Measurements from ENCODE around the gene IRAK4. TPM values are rescaled to one million over a fixed set of nuclear protein-coding genes. Genes with fewer than 3 reads are reported as not detected.
A peak's percentile ranks its signal among the peaks of the same experiment; 100 is the strongest.

The IRAK4 gene
- total RNA-seq, 1 donor from 2014 or later: 23.6 TPM

DNA sequence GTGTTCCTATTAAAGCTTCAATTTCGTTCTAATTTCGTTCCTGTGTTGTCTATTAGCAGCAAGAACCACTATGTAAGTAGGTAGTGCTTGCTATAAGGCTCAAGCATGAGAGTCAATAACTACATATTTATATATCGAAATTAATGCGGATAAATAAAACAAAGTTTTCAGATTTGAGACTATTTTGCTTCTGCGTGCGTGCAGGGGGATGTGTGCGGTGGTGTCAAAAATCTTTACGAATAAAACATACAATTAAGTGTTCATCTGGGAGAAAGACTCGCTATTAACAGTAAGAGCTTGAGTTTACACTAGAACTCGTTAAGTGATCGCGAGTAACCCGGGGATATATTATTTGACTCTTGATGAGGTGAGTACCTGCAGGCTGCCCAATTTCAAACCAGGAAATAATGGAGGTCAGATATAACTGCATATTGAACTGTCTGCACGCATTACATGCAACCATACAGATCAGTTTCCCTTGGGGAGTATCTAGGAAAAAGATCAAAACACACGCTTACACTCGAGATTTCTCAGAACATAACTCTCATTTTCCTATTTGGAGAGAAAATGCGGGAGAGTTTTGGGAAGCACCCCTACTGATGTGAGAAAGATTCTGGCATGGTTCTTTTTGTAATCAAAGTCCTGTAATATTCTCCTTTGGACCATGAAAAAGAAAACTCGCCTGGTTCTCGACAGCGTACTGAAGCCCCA is 46.6 kb downstream of the IRAK4 start:
- peak overlapping the region; percentile 61 for H3K27ac Mint-ChIP-seq
- Histone ChIP-seq H3K36me3 (peaks cover 9% of the 10 kb centered on the region), H3K79me2 (ENCODE audit: low read depth) (peaks cover 37% of the 10 kb centered on the region), H4K20me1 (ENCODE audit: low read depth) (no peaks in the 10 kb centered on the region), H3K9me3 (ENCODE audit: low read depth) (no peaks in the 10 kb centered on the region), H3F3A (ENCODE audit: low read depth) (peaks cover 18% of the 10 kb centered on the region), H3K27ac (peak overlapping the region; percentile 98), H3K27me3 (no peaks in the 10 kb centered on the region), H3K9ac (peak overlapping the region; percentile 94), H3K4me2 (peak overlapping the region; percentile 91), H3K4me1 (peaks cover 10% of the 10 kb centered on the region), H3K4me3 (peak overlapping the region; percentile 87), H2AFZ (replicated peaks) (peak overlapping the region; percentile 91)
- H3K4me1 Mint-ChIP-seq: peaks cover 22% of the 10 kb centered on the region
- peaks cover 8% of the 10 kb centered on the region for H3K36me3 Mint-ChIP-seq
- peak; percentile 13 for DNase-seq (ENCODE audit: low spot score)
- no peaks in the 10 kb centered on the region for H3K9me3 Mint-ChIP-seq
- peaks cover 3% of the 10 kb centered on the region for H3K27me3 Mint-ChIP-seq (ENCODE audit: insufficient read depth, low read depth)
- peak overlapping the region; percentile 100 for H3K4me3 Mint-ChIP-seq
- TF ChIP-seq, protein P1, sequence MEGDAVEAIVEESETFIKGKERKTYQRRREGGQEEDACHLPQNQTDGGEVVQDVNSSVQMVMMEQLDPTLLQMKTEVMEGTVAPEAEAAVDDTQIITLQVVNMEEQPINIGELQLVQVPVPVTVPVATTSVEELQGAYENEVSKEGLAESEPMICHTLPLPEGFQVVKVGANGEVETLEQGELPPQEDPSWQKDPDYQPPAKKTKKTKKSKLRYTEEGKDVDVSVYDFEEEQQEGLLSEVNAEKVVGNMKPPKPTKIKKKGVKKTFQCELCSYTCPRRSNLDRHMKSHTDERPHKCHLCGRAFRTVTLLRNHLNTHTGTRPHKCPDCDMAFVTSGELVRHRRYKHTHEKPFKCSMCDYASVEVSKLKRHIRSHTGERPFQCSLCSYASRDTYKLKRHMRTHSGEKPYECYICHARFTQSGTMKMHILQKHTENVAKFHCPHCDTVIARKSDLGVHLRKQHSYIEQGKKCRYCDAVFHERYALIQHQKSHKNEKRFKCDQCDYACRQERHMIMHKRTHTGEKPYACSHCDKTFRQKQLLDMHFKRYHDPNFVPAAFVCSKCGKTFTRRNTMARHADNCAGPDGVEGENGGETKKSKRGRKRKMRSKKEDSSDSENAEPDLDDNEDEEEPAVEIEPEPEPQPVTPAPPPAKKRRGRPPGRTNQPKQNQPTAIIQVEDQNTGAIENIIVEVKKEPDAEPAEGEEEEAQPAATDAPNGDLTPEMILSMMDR (IDR thresholded peaks at IDR 0.05): no peak
- TF ChIP-seq EZH2phosphoT487 (IDR thresholded peaks at IDR 0.05): no peak
- no peak for TF ChIP-seq EZH2 (IDR thresholded peaks at IDR 0.05)

DNA sequence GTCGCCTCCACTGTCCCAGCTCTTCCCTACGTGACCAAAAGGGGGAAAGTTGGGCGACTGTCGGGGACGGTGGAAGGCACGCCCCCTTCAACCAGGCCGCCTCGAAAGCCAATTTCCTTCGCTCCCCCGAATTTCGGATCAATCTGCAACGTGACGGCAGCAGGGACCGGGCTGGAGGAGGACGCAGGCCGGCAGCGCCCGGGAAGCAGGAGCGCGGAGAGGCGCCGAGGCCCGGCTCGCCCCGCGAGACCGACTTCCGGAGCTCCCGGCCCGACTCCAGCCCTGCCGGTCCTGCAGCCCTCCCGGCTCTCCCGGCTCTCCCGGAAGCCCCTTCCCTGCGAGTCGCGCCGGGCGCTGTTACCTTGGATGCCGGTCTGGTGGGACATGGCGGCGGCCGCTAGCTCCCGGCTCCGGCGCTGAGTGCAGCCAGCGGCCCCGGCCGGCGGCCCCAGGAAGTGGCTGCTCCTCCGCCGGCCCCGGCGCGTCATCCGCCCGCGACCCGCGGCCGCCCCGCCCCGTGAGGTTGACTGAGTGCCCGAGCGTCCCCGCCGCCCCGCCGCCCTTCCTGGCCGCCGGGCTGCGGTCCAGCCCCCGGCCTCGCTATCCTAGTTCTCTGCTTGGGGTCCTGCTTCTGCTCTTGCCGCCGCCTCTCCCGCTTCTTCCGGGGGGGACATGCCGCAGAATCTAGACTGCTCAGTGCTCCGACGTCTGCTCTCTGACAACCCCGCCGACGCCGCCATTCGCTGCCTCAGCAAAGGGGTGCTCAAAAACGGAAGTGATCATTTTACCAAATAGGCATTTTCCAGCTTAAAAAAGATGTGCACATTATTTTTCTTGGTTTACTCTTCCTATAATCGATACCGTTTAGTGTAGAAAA is 47.3 kb downstream of the IRAK4 start, which contains the start of gene TWF1:
Gene TWF1, minus strand, starts transcription at position 458 of the 877 bp plus-strand sequence. Its CDS starts 72 bp downstream, at position 386.
- Histone ChIP-seq H3K4me1 (peaks cover 10% of the 10 kb centered on the region), H2AFZ (replicated peaks) (peak within 1 kb of the TSS; percentile 94), H3K9ac (peak within 1 kb of the TSS; percentile 94), H3K27me3 (no peaks in the 10 kb centered on the region), H3K79me2 (ENCODE audit: low read depth) (peaks cover 37% of the 10 kb centered on the region), H3K4me3 (peak within 1 kb of the TSS; percentile 87), H3K27ac (peak within 1 kb of the TSS; percentile 98), H3K9me3 (ENCODE audit: low read depth) (no peaks in the 10 kb centered on the region), H3K36me3 (peaks cover 5% of the 10 kb centered on the region), H3F3A (ENCODE audit: low read depth) (peaks cover 18% of the 10 kb centered on the region), H4K20me1 (ENCODE audit: low read depth) (no peaks in the 10 kb centered on the region), H3K4me2 (peak within 1 kb of the TSS; percentile 91)
- peak; percentile 93 for DNase-seq (ENCODE audit: low spot score)
- peak within 1 kb of the TSS; percentile 100 for H3K27ac Mint-ChIP-seq
- no peaks in the 10 kb centered on the region for H3K9me3 Mint-ChIP-seq
- peak within 1 kb of the TSS; percentile 100 for H3K4me3 Mint-ChIP-seq
- H3K4me1 Mint-ChIP-seq: peaks cover 22% of the 10 kb centered on the region
- TF ChIP-seq, protein P1 (IDR thresholded peaks at IDR 0.05): peak; percentile 37
- no peak for TF ChIP-seq EZH2phosphoT487 (IDR thresholded peaks at IDR 0.05)
- TF ChIP-seq EZH2 (IDR thresholded peaks at IDR 0.05): no peak
- peaks cover 3% of the 10 kb centered on the region for H3K27me3 Mint-ChIP-seq (ENCODE audit: insufficient read depth, low read depth)
- peaks cover 3% of the 10 kb centered on the region for H3K36me3 Mint-ChIP-seq

DNA sequence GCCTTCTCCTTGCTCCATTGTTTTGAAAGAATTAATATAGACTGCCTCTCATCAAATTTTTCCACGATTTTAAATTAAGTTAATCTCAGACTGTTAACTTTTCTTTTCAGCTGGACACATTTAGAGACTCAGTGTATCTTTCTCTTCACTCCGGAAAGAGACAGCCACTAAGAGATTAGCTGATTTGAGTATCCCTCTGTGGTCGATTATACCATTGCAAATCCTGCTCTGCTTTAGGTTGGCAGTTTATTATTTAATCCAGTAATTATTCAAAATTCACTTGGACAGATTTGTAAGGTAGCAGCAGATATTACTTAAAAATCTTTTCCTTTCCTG is 48.0 kb downstream of the IRAK4 start:
- peaks cover 18% of the 10 kb centered on the region for H3F3A ChIP-seq (ENCODE audit: low read depth)
- H2AFZ ChIP-seq (replicated peaks): peak overlapping the region; percentile 94
- no peaks in the 10 kb centered on the region for H3K27me3 ChIP-seq
- peaks cover 37% of the 10 kb centered on the region for H3K79me2 ChIP-seq (ENCODE audit: low read depth)
- H3K9me3 ChIP-seq (ENCODE audit: low read depth): no peaks in the 10 kb centered on the region
- peak overlapping the region; percentile 98 for H3K27ac ChIP-seq
- TF ChIP-seq EZH2 (IDR thresholded peaks at IDR 0.05) (no peak), EZH2phosphoT487 (IDR thresholded peaks at IDR 0.05) (no peak)
- TF ChIP-seq, protein P1 (IDR thresholded peaks at IDR 0.05): no peak
- H4K20me1 ChIP-seq (ENCODE audit: low read depth): no peaks in the 10 kb centered on the region
- H3K27ac Mint-ChIP-seq: peak overlapping the region; percentile 100
- H3K27me3 Mint-ChIP-seq (ENCODE audit: insufficient read depth, low read depth): peaks cover 3% of the 10 kb centered on the region
- peak overlapping the region; percentile 91 for H3K4me2 ChIP-seq
- H3K9ac ChIP-seq: peak overlapping the region; percentile 94
- peaks cover 2% of the 10 kb centered on the region for H3K36me3 Mint-ChIP-seq
- no peaks in the 10 kb centered on the region for H3K36me3 ChIP-seq
- DNase-seq (ENCODE audit: low spot score): no peak
- H3K4me3 Mint-ChIP-seq: peak overlapping the region; percentile 100
- peaks cover 10% of the 10 kb centered on the region for H3K4me1 ChIP-seq
- H3K9me3 Mint-ChIP-seq: no peaks in the 10 kb centered on the region
- peak overlapping the region; percentile 87 for H3K4me3 ChIP-seq
- peaks cover 22% of the 10 kb centered on the region for H3K4me1 Mint-ChIP-seq

Data from neural progenitor cell (in vitro differentiated cells).